Naive B cell (primary cell): ENCODE measurements around the gene GALK1. TPM values are rescaled to one million over a fixed set of nuclear protein-coding genes. Genes with fewer than 3 reads are reported as not detected.

ENCODE experiments used
- polyA plus RNA-seq, 6 donors: library from polyadenylated mRNA; unstranded; fragments of 300-500 nt; fragmentation: Illumina TruSeq; gene quantifications; one replicate each; pipeline ENCODE4 v1.2.3, GENCODE V29; 2021; ENCODE audit warnings: low read depth in 6 of 6

GALK1 gene
- polyA plus RNA-seq, 6 donors from 2014 or later = 8.3 to 21.9 (median 14.6) TPM

Other genes starting within 250 kb of the GALK1 start
- under 1 TPM in 1 of 6 donors, not detected in 5; 0.29 TPM for gene CASKIN2, start 249.7 kb downstream of the GALK1 start, polyA plus RNA-seq
- 10 to 100 TPM; 18.3 to 42.3 (median 23.7) TPM for gene TSEN54, start 248.7 kb downstream of the GALK1 start, polyA plus RNA-seq
- 10 to 100 TPM in 3 of 6 donors, 1 to 10 TPM in 3; 6.1 to 14.4 (median 10.4) TPM for gene LLGL2, start 239.5 kb downstream of the GALK1 start, polyA plus RNA-seq
- 1 to 10 TPM; 2.9 to 5.9 (median 3.5) TPM for gene MYO15B, start 177.4 kb downstream of the GALK1 start, polyA plus RNA-seq
- 1 to 10 TPM in 2 of 6 donors, under 1 TPM in 2, not detected in 2; 0.24 to 1.3 (median 1.1) TPM for gene SMIM5, start 131.8 kb downstream of the GALK1 start, polyA plus RNA-seq
- gene RECQL5, start 98.0 kb downstream of the GALK1 start, polyA plus RNA-seq = 10 to 100 TPM in 5 of 6 donors, 1 to 10 TPM in 1; 3.6 to 29.4 (median 16.3) TPM
- 100 to 1,000 TPM in 1 of 6 donors, 10 to 100 TPM in 5; 72.3 to 105 (median 95.6) TPM for gene SAP30BP, start 97.9 kb downstream of the GALK1 start, polyA plus RNA-seq
- 1 to 10 TPM in 2 of 6 donors, under 1 TPM in 2, not detected in 2; 0.67 to 1.6 (median 1.1) TPM for gene ITGB4, start 43.7 kb downstream of the GALK1 start, polyA plus RNA-seq
- gene UNK, start 19.6 kb upstream of the GALK1 start, polyA plus RNA-seq = 10 to 100 TPM; 31.1 to 50.1 (median 37.7) TPM
- 10 to 100 TPM; 11.5 to 31.5 (median 20.5) TPM for gene UNC13D, start 79.2 kb upstream of the GALK1 start, polyA plus RNA-seq
- 100 to 1,000 TPM in 2 of 6 donors, 10 to 100 TPM in 4; 73.4 to 134 (median 87.6) TPM for gene WBP2, start 90.1 kb upstream of the GALK1 start, polyA plus RNA-seq
- gene TRIM47, start 113.4 kb upstream of the GALK1 start, polyA plus RNA-seq = 1 to 10 TPM in 3 of 6 donors, under 1 TPM in 2, not detected in 1; 0.97 to 2.2 (median 1.7) TPM
- 10 to 100 TPM; 15.4 to 33.0 (median 23.4) TPM for gene TRIM65, start 131.8 kb upstream of the GALK1 start, polyA plus RNA-seq
- 10 to 100 TPM; 47.3 to 68.8 (median 59.7) TPM for gene MRPL38, start 139.7 kb upstream of the GALK1 start, polyA plus RNA-seq
- gene FBF1, start 175.8 kb upstream of the GALK1 start, polyA plus RNA-seq = 1 to 10 TPM; 1.5 to 5.0 (median 2.9) TPM
- gene ACOX1, start 214.0 kb upstream of the GALK1 start, polyA plus RNA-seq = 10 to 100 TPM in 3 of 6 donors, 1 to 10 TPM in 3; 6.4 to 15.5 (median 10.6) TPM
- 10 to 100 TPM; 24.4 to 62.0 (median 31.3) TPM for gene TEN1, start 214.0 kb upstream of the GALK1 start, polyA plus RNA-seq
- gene CDK3, start 235.7 kb upstream of the GALK1 start, polyA plus RNA-seq = 1 to 10 TPM in 1 of 6 donors, under 1 TPM in 3, not detected in 2; 0.66 to 5.9 (median 0.76) TPM